Measurements from ENCODE around the gene B4GALT1.

DNA sequence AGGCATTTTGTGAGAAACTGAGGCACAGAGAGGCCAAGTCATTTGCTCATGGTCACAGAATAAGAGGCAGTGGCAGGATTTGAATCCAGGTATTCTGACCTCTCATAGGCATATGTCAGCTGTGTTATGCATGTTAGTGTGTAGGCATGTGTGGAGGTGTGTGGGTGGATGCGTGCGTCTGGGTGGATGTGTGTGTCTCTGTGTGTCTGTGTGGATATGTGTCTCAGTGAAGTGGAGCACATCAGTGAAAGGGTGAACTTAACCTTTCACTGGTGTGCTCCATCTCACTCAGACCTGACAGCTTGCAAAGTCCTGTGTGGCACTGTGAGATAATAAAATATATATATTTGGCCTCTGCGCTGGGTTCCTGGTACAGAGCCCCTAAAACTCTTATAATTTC, 58.7 kb downstream of the B4GALT1 start:
- no peak for TF ChIP-seq POLR2AphosphoS5 (IDR thresholded peaks at IDR 0.05)
- TF ChIP-seq, protein P1, sequence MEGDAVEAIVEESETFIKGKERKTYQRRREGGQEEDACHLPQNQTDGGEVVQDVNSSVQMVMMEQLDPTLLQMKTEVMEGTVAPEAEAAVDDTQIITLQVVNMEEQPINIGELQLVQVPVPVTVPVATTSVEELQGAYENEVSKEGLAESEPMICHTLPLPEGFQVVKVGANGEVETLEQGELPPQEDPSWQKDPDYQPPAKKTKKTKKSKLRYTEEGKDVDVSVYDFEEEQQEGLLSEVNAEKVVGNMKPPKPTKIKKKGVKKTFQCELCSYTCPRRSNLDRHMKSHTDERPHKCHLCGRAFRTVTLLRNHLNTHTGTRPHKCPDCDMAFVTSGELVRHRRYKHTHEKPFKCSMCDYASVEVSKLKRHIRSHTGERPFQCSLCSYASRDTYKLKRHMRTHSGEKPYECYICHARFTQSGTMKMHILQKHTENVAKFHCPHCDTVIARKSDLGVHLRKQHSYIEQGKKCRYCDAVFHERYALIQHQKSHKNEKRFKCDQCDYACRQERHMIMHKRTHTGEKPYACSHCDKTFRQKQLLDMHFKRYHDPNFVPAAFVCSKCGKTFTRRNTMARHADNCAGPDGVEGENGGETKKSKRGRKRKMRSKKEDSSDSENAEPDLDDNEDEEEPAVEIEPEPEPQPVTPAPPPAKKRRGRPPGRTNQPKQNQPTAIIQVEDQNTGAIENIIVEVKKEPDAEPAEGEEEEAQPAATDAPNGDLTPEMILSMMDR (IDR thresholded peaks at IDR 0.05), result no peak

All from sigmoid colon (tissue), 4 donors.